GM18519 (cell line): ENCODE data around the gene WFDC13.
"Not testable (repeated sequence)": the region's sequence is repeated elsewhere in the genome, so short reads cannot be mapped to it uniquely, and the experiment has no call there.

Experiments used
- ATAC-seq: cut with Tn5 transposase; IDR thresholded peaks from one replicate; pipeline ENCODE4 v1.9.1; 2021; ENCODE audit warnings: mild to moderate bottlenecking, moderate library complexity; ENCODE audit not compliant: unreplicated experiment, low FRiP score

The WFDC13 gene, protein sequence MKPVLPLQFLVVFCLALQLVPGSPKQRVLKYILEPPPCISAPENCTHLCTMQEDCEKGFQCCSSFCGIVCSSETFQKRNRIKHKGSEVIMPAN

DNA sequence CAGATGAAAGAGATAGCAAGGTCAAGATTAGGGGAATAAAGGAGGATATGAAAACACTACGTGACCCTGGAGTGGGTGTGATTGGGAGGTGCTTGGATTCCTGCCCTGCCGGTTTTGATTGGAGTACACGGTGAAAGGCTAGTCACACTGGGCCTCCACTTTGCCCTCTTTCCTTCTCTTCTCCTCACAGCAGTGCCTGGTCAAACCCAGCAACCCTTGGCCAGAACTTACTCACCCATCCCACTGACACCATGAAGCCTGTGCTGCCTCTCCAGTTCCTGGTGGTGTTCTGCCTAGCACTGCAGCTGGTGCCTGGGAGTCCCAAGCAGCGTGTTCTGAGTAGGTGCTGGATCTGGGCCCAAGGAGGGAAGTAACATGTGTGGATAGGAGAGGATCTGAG, at the start of gene WFDC13:
TSS of gene WFDC13 (plus strand) at position 166 of the 400 bp plus-strand sequence. CDS start at position 252, 86 bp downstream.
- ATAC-seq = no peak

DNA sequence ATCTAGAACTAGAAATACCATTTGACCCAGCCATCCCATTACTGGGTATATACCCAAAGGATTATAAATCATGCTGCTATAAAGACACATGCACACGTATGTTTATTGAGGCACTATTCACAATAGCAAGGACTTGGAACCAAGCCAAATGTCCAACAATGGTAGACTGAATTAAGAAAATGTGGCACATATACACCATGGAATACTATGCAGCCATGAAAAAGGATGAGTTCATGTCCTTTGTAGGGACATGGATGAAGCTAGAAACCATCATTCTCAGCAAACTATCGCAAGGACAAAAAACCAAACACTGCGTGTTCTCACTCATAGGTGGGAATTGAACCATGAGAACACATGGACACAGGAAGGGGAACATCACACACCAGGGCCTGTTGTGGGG, 44.8 kb upstream of the WFDC13 start:
- ATAC-seq = not testable (repeated sequence)

DNA sequence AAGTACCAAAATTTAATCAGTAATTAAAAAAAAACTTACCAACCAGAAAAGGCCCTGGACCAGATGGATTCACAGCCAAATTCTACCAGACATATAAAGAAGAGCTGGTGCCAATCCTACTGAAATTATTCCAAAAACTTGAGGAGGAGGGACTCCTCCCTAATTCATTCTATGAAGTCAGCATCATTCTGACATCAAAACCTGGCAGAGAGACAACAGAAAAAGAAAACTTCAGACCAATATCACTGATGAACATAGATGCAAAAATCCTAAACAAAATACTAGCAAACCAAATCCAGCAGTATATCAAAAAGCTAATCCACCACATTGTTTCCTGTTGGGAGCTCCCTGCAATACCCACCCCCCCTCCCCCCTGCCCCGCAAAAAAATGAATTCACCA, 31.7 kb upstream of the WFDC13 start, which contains the start of gene WFDC11:
TSS of gene WFDC11 (minus strand) at position 101 of the 400 bp plus-strand sequence. CDS start 19,639 bp downstream, outside the sequence.
- ATAC-seq = no peak

DNA sequence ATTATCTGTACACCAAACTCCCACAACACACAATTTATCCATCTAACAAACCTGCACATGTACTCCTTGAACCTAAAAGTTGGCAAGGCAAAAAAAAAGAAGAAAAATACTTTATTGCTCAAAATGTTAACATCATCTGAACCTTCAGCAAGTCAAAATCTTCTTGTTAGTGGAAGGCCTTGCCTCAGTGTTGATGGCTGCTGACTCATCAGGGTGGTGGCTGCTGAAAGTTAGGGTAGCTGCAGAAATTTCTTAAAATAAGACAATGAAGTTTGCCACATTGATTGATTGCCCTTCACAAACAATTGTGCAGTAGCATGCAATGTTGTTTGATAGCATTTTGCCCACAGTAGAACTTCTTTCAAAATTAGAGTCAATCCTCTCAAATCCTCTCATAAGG, 29.1 kb upstream of the WFDC13 start:
- no peak for ATAC-seq

DNA sequence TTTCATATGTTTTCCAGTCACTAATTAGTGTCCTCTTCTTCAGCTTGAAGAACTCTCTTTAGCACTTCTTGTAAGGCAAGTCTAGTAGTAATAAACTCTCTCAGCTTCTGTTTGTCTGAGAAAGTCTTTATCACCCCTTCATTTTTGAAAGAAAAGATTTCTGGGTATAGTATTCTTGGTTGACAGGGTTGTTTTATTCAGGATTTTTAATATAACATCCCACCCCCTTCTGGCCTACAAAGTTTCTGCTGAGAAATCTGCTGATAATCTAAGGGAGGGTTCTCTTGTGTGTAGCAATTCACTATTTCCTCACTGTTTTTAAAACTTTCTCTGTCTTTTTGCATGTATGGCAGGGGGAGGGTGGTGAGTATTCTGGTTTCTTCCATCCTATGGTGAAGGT, 22.2 kb upstream of the WFDC13 start:
- ATAC-seq = no peak

DNA sequence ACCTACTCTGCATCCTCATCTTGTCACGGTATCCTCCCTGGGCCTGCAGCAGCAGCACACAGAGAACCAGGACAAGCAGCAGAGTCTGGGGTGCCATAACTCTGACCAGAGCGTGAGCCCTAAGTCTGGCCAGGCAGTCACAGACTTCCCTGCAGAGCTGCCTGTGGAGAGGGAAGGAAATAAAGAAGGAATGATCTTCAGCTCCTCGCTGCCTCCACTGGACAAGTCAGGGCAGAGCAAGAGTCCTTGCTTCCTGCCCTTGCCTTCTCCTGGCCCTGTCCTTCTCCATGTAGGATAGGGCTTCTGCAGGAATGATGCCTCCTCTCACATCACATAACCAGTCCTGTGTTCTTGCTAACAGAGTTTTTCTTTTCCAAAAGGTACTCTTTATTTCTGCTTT, 15.9 kb upstream of the WFDC13 start:
- no peak for ATAC-seq

DNA sequence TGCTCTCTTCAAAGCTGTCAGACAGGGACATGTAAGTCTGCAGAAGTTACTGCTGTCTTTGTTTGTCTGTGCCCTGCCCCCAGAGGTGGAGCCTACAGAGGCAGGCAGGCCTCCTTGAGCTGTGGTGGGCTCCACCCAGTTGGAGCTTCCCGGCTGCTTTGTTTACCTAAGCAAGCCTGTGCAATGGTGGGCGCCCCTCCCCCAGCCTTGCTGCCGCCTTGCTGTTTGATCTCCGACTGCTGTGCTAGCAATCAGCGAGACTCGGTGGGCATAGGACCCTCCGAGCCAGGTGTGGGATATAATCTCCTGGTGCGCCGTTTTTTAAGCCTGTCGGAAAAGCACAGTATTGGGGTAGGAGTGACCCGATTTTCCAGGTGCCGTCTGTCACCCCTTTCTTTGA, 8.5 kb upstream of the WFDC13 start:
- not testable (repeated sequence) for ATAC-seq

DNA sequence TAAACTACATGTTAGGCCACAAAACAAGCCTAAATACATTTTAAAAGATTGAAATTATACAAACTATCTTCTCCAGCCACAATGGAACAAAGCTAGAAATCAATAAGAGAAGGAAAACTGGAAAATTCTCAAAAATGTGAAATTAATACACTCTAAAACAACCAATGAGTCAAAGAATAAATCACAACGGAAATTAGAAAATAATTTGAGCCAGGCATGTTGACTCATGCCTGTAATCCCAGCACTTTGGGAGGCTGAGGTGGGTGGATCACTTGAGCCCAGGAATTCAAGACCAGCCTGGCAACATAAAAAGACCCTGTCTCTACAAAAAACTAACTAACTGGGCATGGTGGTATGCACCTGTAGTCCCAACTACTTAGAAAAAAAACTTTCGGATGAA, 6.3 kb upstream of the WFDC13 start:
- ATAC-seq = no peak

DNA sequence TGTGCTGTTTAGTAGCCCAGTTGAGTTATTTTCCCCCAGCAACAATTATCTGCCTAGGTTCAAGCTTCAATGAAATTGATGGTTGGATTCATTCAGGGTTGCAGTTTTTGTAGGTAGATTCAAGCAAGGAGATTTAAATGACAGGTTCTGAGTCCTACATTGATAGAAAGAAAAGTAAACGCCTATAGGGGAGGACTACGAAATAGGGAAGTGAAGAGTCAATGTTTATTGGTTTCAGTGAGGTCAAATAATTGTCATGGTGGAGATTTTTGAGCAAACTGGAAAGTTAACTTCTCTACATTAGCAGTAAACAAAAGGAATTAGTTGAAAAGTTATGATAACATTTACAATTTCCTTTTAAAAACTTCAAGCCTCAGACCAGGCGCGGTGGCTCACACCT, 734 bp upstream of the WFDC13 start:
- ATAC-seq = no peak

DNA sequence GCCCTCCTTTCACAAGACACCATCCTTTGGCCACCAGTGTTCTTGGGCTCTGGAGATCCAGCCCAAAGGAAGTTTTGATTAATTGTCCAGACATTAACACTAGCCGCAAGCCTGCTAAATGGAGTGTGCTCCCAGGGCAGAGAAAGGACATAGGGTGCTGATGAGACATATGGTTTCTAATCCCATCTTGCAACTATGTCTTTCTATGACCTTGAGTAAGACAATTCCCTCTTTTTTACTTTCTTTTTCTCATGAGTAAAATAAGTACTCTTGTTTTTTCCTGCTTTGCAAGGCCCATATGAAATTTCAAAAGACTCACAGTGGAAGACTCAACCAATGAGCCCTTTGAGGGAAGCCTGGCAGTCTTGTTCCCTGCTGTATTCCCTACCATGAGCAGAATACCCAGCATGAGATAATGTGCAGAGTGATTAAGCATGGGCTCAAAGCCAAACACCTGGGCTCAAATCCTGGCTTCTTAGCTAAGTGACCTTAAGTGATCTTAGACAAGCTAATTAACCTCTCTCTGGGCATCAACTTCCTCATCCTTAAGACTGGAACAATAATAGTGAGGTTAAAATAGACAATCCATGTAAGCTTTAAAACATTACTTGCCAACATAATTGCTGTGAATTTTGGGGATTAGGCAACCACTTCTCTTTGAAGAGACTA, 3.3 kb downstream of the WFDC13 start, which contains the start of gene WFDC10B:
TSS of gene WFDC10B (minus strand) at position 51 of the 669 bp plus-strand sequence. CDS start 19,027 bp downstream, outside the sequence.
- ATAC-seq = no peak

DNA sequence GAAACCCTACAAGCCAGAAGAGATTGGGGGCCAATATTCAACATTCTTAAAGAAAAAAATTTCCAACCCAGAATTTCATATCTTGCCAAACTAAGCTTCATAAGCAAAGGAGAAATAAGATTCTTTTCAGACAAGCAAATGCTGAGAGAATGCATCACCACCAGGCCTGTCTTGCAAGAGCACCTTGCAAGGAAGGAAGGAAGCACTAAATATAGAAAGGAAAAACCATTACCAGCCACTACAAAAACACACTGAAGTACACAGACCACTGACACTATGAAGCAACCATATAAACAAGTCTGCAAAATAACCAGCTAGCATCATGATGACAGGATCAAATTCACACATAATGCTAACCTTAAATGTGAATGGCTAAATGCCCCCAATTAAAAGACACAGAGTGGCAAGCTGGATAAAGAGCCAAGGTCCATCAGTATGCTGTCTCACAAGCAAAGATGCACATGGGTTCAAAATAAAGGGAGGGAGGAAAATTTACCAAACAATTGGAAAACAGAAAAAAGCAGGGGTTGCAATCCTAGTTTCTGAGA, 14.4 kb downstream of the WFDC13 start:
- ATAC-seq = not testable (repeated sequence)

DNA sequence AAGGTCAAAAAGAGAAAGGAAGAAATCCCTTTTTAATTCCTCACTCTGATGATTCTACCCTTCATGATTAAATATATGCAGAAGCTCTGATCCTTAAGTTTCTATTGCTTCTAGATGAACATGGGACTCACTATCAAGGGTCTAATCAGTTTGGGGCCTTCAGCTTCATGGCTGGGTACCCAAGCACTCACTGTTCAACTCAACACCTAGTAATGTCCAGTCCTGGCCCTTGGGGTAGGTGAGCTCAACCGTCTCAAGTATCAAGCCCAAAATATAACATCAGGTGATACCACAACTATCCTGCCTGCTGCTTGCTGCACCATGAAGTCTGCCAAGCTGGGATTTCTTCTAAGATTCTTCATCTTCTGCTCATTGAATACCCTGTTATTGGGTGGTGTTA, 20.2 kb downstream of the WFDC13 start, which contains the start of gene SPINT4:
TSS of gene SPINT4 (plus strand) at position 301 of the 400 bp plus-strand sequence. CDS start at position 322, 21 bp downstream.
- ATAC-seq = no peak

DNA sequence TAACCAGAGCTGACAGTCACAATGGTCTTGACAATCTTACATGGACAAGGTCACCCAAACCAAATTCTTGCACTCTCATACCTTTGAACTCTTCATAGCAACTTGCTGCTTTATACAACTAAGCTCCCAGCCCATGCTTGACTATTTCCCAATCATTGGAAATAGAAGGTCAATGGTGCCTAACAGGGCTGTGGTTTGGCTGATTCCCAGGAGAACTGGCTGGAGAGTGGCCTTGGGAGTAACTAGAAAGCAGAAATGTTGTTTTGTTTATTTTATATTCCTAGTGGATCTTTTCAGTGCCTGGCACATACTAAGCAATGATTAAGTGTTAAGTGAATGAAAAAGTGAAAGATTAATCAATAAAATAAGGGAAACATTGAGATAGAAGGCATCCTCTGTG, 23.3 kb downstream of the WFDC13 start:
- no peak for ATAC-seq

DNA sequence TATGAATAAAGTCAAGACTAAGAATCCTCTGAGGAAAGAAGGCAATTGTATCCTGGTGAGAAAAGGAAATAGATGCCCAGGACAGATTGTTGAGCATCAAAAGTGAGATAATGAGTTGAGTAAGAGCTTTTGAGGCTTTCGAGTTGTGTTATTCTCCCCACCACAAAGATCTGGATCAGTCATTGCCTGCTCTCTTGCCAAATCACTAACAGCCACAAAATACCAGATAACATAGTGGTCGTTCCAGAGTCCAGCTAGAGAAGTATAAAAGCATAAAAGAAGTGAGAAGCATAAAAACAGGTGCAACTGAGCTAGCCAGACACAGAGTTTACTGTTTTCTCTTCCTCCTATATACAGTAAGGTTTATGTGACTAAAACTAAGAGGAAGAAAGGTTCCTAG, 25.2 kb downstream of the WFDC13 start:
- ATAC-seq = no peak

DNA sequence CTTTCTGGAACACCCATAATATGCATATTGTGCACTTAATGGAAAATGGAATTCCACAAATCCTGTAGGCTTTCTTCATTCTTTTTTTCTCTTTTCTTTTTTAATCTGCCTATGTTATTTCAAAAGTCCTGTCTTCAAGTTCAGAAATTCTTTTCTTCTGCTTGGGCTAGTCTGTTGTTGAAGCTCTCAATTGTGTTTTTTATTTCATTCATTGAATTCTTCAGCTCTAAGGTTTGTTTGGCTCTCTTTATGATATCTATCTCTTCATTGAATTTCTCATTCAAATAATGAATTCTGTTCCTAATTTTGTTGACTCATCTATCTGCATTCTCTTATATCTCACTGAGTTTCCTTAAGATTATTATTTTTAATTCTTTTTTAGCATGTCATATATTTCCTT, 30.4 kb downstream of the WFDC13 start:
- no peak for ATAC-seq

DNA sequence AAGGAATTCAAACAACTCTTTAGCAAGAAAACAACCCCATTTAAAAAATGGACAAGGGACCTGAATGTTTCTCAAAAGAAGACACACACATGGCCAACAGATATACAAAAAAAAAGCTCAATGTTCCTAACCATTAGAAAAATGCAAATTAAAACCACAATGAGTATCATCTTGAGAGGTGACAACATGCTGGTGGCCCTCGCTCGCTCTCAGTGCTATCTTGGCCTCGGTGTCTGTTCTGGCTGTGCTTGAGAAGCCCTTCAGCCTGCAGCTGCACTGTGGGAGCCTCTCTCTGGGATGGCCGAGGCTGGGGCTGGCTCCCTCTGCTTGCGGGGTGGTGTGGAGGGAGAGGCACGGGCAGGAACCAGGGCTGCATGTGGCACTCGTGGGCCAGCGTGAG, 33.7 kb downstream of the WFDC13 start:
- ATAC-seq = no peak

DNA sequence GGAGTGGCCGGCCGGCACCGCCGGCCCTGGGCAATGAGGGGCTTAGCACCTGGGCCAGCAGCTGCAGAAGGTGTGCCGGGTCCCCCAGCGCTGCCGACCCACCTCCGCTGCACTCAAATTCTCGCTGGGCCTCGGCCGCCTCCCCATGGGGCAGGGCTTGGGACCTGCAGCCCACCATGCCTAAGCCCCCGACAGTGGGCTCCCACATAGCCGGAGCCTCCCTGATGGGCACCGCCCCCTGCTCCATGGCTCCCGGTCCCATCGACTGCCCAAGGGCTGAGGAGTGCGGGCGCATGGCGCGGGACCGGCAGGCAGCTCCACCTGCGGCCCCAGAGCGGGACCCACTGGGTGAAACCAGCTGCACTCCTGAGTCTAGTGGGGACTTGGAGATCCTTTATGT, 34.1 kb downstream of the WFDC13 start:
- ATAC-seq = no peak

DNA sequence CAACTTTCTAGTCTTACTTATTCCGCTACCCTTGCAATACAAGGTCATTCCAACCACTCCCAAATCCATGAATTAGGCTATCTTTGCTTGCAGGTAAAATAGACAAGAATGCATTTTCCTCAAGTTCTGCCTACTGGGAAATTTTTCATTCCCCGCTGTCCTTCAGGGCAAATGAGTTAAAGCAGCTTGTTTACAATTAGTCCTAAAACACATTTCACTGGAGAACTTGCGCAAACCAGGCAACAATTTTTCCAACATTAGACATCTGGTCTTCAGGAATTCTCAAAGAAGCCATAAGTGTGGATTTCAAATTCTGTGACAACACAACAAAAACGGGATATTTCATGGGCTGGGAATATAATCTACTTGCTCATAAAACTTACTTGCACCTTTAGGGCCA, 40.8 kb downstream of the WFDC13 start:
- no peak for ATAC-seq

DNA sequence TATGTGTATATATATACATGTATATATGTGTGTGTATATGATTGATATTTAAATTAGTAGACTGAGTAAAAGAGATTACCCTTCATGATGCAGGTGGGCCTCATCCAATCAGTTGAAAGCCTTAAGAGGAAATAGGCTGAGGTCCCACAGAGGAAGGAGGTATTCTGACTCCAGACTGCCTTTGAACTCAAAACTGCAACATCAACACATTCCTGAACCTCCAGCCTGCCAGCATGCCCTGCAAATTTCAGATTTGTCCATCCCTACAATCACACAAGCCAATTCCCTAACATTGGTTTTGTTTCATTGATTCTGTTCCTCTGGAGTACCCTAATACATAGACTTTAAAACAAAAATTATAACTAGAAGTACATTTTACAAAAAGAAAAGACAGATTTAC, 43.2 kb downstream of the WFDC13 start:
- no peak for ATAC-seq

DNA sequence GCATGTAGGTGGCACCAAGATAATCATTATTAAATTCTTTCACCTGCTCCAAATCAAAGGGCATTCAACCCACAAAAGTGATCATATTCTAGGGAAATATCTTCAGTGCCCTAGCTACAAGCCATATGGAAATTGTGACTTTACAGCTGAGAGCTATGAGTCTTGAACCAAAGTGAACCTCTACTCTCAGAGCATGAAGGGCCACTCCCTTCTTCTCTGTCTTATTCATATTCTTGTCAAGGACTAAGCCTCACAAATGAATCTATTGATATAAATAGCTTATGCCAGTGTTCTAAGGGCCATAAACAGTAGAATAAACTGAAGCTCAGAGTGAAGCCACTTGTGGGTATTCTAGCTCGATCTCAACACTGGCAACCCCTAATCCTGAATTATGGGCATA, 49.9 kb downstream of the WFDC13 start:
- no peak for ATAC-seq

DNA sequence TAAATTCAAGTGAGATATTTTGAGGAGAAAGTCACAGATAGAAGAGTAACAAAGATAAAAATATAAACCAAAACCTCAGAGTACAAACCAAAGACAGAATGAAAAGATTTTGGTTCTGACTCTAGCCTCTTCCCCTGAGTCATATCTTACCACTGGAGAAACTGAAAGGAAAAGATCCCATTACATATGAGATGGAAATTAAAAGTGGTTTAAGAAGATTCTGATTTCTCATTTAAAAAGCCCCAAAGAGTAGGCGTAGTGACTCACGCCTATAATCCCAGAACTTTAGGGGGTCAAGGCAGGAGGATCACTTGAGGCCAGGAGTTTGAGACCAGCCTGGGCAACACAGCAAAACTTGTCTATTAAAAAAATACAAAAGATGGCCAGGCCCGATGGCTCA, 50.9 kb downstream of the WFDC13 start:
- ATAC-seq = no peak

DNA sequence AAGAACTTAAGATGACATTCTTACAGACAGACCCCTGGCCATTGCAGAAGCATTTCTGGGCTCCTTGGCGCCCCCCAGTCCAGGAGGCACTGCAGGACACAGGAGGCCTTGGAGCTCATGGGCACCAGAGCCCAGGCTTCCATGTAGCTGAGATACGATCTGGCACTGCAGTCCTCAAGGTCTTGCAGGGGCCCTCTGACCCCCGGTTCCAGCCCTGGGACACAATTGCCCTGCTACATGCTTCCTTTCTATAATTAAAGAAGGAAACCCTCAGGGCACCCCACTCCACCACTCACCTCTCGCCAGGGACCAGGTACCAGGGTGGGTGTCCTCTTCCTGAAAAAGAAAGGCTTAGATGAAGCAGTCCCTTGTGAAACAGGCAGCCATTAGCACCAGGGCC, 56.3 kb downstream of the WFDC13 start:
- ATAC-seq = no peak
